K562 (cell line): ENCODE results near the gene COQ8B.

Experiments used
- BRCA1 ChIP-seq, 2 experiments: fragments of 450-650 bp in 1 of 2; sonication (generic) in 1 of 2; formaldehyde crosslinking in 1 of 2; IDR thresholded peaks; 2 replicates each; pipeline versions ENCODE4 v1.5.0 to v1.6.1; 2017 to 2020; ENCODE audit warnings: mild to moderate bottlenecking in 1 of 2, missing genetic modification reagents in 1 of 2
- MXI1 ChIP-seq: IDR thresholded peaks from 2 replicates; pipeline ENCODE4 v1.6.1; 2011; ENCODE audit warnings: low read depth, mild to moderate bottlenecking, improper control_type of control experiment, low read length
- MYC ChIP-seq, 2 experiments: fragments of 250-450 bp in 1 of 2; sonication (Bioruptor Pico) in 1 of 2; IDR thresholded peaks; 2 replicates each; pipeline versions ENCODE4 v1.5.1 to v1.6.1; 2012 to 2021; ENCODE audit warnings: low read depth in 2 of 2, borderline replicate concordance in 1 of 2, improper control_type of control experiment in 1 of 2, low read length in 1 of 2, mild to moderate bottlenecking in 1 of 2, moderate library complexity in 1 of 2
- NFATC3 ChIP-seq: fragments of 450-650 bp; IDR thresholded peaks from 2 replicates; pipeline ENCODE4 v1.6.1; 2017; ENCODE audit warnings: mild to moderate bottlenecking
- RFX7 ChIP-seq: fragments of 250-450 bp; sonication (Bioruptor Pico); IDR thresholded peaks from 2 replicates; pipeline ENCODE4 v1.5.1; 2021; ENCODE audit warnings: mild to moderate bottlenecking
- SREBF2 ChIP-seq: sonication (generic); formaldehyde crosslinking; IDR thresholded peaks from 2 replicates; pipeline ENCODE4 v1.4.0; 2020; ENCODE audit warnings: mild to moderate bottlenecking, missing genetic modification reagents
- ZFP30 ChIP-seq: fragments of 250-450 bp; sonication (Bioruptor Pico); IDR thresholded peaks from 2 replicates; pipeline ENCODE4 v1.8.0; 2022; ENCODE audit warnings: moderate library complexity, mild to moderate bottlenecking, inconsistent platforms, borderline replicate concordance
- ZNF121 ChIP-seq: sonication (generic); formaldehyde crosslinking; conservative IDR thresholded peaks from 2 replicates; pipeline ENCODE4 v1.8.0; 2022; ENCODE audit warnings: missing genetic modification reagents

GRCh38 chr19:40758491-40758890, 41.8 kb upstream of the COQ8B start:
- TF ChIP-seq MXI1 (no peak), MYC (IDR thresholded peaks at IDR 0.05; ENCODE audit: low read depth, low read length) (no peak), MYC (CRISPR knock-in tag; IDR thresholded peaks at IDR 0.05; ENCODE audit: borderline replicate concordance, low read depth) (no peak), BRCA1 (IDR thresholded peaks at IDR 0.05) (no peak), BRCA1 (CRISPR knock-in tag; IDR thresholded peaks at IDR 0.05) (no peak), SREBF2 (no peak), NFATC3 (no peak), RFX7 (CRISPR knock-in tag) (no peak), ZNF121 (CRISPR knock-in tag) (no peak), ZFP30 (CRISPR knock-in tag) (no peak)
